Articular chondrocyte of knee joint (primary cell): ENCODE data around the gene ZNF593. TPM values are rescaled to one million over a fixed set of nuclear protein-coding genes. Genes with fewer than 3 reads are reported as not detected.

ENCODE experiments used
- total RNA-seq: library from RNA; depleted of rRNA; stranded (reverse); fragments of >200 nt; gene quantifications from 2 replicates; pipeline ENCODE4 v1.2.3, GENCODE V29; 2012

ZNF593 gene
- total RNA-seq: 17.8 and 18.5 TPM in 2 replicates

DNA sequence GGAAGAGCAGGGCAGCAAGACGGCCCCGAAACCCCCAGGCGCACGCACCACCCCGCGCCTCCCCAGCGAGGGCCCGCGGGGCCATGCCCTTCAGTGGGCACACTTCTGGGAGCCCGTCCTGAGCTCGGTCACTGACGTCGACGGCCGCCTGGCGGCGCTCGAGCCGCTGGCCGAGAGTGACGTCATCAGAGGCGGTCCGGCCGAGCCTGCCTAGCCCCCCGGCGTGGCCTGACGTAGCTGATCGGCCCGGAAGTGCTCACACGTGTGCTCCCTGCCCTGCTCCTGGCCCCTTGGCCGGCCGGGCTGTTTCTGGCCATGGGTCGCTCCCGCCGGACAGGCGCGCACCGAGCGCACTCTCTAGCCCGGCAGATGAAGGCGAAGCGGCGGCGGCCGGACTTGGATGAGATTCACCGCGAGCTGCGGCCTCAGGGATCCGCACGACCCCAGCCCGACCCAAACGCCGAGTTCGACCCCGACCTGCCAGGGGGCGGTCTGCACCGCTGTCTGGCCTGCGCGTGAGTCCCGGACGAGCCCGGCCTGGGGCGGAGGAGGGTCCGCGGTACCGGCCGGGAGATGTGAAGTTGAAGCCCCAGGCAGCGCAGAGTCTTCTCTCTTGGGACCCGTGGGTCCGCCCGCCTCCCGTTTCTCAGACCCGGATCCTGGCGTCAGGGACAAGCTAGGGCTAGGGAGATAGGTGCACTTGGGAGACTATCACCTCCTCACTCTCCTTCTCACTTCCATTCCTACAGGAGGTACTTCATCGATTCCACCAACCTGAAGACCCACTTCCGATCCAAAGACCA is at the start of gene ZNF593:
Gene ZNF593 (plus strand): TSS at position 240 of the 803 bp plus-strand sequence. CDS start 76 bp downstream, at position 316.

DNA sequence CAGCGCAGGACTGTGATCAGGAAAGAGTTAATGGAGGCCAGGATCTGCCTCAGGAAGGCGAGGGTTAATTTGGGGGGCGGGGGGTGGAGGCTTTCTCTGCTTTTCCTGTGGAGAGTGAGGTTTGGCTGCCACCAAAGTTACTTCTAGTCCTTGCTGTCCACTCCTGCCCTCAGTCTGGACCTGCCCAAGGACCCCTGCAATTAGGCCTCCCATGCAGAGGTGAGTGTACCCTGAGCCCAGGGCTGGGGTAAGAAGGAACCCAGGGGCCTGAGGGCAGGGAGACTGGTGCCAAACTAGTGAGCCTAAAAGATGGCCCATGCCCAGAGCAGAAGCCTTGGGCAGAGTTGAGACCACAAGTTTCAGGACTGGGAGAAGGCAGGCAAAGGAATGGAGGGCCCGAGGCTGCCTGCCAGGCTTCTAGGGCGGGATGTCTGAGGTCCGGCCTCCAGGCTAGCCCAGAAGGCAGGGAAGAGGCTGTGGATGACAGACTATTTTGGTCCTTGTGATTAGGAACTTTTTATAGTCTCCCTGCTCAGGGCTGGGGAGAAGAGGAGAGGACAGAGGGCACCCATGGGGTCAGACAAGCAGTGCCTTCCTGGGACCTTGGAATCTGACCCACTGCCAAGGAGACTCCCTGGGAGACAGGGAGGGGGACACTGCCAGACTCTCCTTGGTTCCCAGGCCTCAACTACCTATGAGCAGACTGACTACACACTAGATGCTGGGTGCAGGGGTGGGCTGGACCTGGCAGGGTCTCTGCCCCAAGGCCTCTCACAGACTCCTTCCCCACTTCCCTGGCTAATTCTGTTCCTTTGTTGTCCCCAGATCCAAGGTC is 10.6 kb upstream of the ZNF593 start, which contains the start of gene FAM110D:
Gene FAM110D (plus strand): TSS at position 172 of the 835 bp plus-strand sequence. CDS start 2,213 bp downstream, outside the sequence.

DNA sequence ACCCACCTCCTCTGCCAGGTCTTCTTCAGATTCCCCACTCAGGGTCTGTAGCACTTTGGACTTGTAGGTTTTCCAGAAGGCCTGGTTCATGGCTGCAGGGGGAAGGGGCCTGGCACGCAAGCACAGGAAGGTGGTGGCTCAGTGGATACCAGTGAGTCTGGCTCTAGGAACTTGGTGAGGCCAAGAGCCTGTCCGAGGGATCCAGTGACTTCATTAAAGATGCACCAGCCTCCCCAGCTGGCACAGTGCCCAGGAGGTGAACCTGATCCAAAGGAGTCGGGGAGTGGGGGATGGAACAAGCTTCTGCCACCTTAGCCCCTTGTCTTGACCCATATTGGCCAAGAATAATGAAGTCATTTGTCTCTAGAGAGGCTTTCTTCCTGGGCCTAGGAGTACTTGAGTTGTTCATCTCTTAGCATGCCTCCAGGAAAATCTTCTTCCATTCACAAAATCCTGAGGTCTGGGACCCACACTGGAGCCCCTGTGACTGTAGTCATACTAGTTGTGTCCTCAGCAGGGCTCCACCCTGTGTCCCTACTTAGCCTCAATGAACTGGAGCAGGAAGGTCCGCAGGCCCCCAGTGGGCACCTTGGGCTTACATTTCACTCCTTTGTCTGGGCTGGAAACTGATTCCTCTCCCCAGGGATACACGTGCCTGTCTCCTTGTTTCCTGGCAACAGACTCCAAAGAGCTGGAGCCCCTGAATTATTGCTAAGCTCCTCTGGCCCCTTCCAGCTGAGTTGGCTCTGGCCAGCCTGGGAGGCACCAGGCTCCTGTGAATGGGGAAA is 1.1 kb upstream of the ZNF593 start, which contains the start of gene C1orf232:
Gene C1orf232 (minus strand): TSS at position 554 of the 788 bp plus-strand sequence. CDS start 464 bp downstream, at position 90.

DNA sequence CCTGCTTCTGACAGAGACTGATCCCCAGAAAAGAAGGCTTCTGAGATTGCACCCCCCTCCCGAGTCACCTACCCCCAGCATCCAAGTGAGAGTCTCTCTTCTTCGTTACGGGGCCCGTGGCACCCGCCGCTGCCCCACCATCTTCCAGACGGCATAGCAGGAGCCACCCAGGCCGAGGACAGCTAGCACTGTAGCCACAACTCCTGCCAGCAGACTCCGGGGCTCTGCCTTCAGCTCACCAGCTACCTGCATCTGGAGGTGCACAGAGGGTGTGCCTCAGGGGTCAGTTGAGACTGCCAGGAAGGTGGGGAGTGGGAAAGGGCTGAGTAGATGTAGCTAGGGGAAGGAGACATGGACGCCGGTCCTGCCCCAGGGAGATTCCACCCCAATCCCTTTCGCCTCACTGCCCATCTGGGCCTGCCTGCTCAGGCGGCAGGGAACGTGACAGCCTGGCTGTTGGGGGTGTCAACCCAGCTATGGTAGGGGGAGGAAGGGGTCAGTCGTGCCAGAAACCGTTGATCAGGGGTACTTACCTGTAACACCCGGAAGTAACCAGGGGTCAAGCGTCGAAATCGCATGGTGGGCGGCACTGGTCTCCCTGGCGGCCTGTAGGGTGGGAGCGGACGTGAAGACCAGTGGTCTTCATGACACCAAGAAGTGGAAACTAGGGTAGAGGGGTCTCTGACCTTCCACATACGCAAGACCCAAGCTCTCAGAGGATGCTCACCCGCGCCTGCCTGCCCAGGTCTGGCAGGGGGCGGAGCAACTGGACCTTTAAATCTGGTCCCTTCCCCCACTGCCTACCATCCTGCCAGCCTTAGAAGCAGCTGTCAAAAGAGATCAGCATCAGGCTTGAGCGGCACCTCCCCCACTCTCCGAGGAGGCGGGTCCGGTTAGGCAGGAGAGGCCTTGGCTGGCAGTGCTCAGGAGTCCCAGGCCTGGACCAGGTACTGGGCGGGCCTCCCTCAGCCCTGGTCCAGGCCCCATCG is 1.7 kb downstream of the ZNF593 start, which contains the start of gene ZNF593OS:
Gene ZNF593OS (minus strand): TSS at position 749 of the 989 bp plus-strand sequence. CDS start 171 bp downstream, at position 578.

DNA sequence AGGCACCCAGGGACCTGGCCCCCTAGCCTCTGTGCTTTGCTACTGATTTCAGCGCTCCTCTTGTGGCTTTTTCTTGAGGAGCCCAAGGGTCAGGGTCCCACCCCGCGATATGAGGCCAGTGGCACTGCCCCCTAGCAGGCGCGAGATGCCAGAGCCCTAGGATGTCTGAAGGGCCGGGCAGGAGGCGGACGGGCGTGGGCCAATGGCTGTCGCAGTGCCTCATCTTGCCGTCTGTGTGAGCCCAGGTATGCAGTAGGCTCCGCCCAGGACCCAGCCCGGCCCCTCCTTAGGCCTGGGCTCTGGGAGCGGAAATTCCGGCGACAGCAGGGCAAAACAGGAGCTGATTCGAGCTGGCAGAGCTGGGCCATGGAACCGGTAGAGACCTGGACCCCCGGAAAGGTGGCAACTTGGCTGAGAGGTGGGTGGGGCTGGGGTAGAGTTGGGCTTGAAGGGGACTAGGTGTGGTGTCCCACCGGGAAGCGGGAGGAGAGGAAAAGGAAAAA is 7.5 kb downstream of the ZNF593 start, which contains the start of gene CNKSR1:
Gene CNKSR1 (plus strand): TSS at position 310 of the 503 bp plus-strand sequence. CDS start 57 bp downstream, at position 367.

DNA sequence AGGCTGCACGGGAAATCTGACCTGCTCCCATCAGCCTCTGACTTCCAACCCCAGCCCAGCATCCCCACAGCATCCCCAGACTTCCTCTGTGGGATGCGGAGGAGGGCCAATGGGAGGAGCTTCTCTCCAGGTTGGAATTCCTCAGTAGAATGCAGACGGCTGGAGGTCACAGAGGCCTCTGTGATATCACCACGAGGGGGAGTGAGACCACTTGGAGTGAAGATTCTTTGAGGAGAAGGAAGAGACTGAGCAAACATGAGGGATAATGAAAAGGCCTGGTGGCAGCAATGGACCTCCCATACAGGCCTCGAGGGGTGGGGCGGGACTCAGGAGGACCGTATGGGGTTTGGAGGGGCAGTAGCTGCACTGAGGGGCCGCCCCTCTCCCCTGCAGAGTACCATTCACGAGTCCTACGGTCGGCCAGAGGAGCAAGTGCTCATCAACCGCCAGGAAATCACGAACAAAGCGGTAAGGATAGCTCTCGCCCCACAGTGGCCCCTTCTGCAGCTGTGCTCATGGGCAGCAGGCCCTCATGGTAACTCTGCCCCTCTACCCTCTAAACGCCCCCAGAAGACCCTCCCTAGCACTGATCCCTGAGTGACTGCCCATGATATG is 20.8 kb downstream of the ZNF593 start, which contains the start of gene CATSPER4:
Gene CATSPER4 (plus strand): TSS at position 230 of the 615 bp plus-strand sequence. CDS start 26 bp downstream, at position 256.

Other genes starting within 250 kb of the ZNF593 start
- gene PAFAH2, start 171.8 kb upstream of the ZNF593 start, total RNA-seq: 5.2 and 9.5 TPM in 2 replicates
- gene EXTL1, start 148.1 kb upstream of the ZNF593 start, total RNA-seq: 0.26 and 1.3 TPM in 2 replicates
- not detected in 2 replicates for gene SLC30A2, start 123.8 kb upstream of the ZNF593 start, total RNA-seq
- gene TRIM63, start 102.3 kb upstream of the ZNF593 start, total RNA-seq: not detected in 2 replicates
- 6.5 and 6.8 TPM in 2 replicates for gene PDIK1L, start 58.1 kb upstream of the ZNF593 start, total RNA-seq
- not detected in 2 replicates for gene FAM110D, start 10.8 kb upstream of the ZNF593 start, total RNA-seq
- not detected in 2 replicates for gene C1orf232, start 945 bp upstream of the ZNF593 start, total RNA-seq
- not detected in 2 replicates for gene ZNF593OS, start 1.9 kb downstream of the ZNF593 start, total RNA-seq
- 0.26 TPM in 1 of 2 replicates, not detected in the other for gene CNKSR1, start 7.6 kb downstream of the ZNF593 start, total RNA-seq
- not detected in 2 replicates for gene CATSPER4, start 20.7 kb downstream of the ZNF593 start, total RNA-seq
- gene CEP85, start 64.3 kb downstream of the ZNF593 start, total RNA-seq: 10.8 and 11.9 TPM in 2 replicates
- gene SH3BGRL3, start 110.2 kb downstream of the ZNF593 start, total RNA-seq: 67.5 and 71.7 TPM in 2 replicates
- 5.7 and 6.8 TPM in 2 replicates for gene UBXN11, start 136.7 kb downstream of the ZNF593 start, total RNA-seq
- not detected in 2 replicates for gene CD52, start 148.1 kb downstream of the ZNF593 start, total RNA-seq
- not detected in 2 replicates for gene CRYBG2, start 184.2 kb downstream of the ZNF593 start, total RNA-seq
- gene ZNF683, start 202.8 kb downstream of the ZNF593 start, total RNA-seq: not detected in 2 replicates
- not detected in 2 replicates for gene LIN28A, start 240.9 kb downstream of the ZNF593 start, total RNA-seq